Measurements from ENCODE around the gene PYDC1.

DNA sequence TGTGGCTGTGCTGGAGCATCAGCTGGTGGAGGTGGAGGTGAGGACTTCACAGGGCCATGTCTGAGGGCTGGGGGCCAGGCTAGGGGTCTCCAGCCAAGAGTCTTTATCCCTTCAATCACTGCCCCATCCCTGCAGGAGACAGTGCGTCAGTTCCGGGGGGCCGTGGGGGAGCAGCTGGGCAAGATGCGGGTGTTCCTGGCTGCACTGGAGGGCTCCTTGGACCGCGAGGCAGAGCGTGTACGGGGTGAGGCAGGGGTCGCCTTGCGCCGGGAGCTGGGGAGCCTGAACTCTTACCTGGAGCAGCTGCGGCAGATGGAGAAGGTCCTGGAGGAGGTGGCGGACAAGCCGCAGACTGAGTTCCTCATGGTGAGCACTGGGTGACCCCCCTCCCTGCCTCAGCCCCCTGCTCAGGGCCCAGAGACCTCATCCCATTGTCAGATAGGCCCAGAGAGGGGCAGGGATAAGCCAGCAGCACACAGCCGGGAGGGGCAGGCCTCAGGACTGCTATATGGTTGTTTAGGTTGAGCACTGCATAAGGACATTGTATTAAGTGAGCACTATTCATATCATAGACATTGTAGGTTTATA lies 2.3 kb upstream of the PYDC1 start:
- TF ChIP-seq, protein P1, sequence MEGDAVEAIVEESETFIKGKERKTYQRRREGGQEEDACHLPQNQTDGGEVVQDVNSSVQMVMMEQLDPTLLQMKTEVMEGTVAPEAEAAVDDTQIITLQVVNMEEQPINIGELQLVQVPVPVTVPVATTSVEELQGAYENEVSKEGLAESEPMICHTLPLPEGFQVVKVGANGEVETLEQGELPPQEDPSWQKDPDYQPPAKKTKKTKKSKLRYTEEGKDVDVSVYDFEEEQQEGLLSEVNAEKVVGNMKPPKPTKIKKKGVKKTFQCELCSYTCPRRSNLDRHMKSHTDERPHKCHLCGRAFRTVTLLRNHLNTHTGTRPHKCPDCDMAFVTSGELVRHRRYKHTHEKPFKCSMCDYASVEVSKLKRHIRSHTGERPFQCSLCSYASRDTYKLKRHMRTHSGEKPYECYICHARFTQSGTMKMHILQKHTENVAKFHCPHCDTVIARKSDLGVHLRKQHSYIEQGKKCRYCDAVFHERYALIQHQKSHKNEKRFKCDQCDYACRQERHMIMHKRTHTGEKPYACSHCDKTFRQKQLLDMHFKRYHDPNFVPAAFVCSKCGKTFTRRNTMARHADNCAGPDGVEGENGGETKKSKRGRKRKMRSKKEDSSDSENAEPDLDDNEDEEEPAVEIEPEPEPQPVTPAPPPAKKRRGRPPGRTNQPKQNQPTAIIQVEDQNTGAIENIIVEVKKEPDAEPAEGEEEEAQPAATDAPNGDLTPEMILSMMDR (conservative IDR thresholded peaks at IDR 0.05; ENCODE audit: low read depth in 2 of 2): no peak
- no peak for TF ChIP-seq CREB1 (CRISPR knock-in tag; IDR thresholded peaks at IDR 0.05; ENCODE audit: low read depth)
- no peak for TF ChIP-seq JUNB (IDR thresholded peaks at IDR 0.05; ENCODE audit: unreplicated experiment)
- TF ChIP-seq, protein P2, sequence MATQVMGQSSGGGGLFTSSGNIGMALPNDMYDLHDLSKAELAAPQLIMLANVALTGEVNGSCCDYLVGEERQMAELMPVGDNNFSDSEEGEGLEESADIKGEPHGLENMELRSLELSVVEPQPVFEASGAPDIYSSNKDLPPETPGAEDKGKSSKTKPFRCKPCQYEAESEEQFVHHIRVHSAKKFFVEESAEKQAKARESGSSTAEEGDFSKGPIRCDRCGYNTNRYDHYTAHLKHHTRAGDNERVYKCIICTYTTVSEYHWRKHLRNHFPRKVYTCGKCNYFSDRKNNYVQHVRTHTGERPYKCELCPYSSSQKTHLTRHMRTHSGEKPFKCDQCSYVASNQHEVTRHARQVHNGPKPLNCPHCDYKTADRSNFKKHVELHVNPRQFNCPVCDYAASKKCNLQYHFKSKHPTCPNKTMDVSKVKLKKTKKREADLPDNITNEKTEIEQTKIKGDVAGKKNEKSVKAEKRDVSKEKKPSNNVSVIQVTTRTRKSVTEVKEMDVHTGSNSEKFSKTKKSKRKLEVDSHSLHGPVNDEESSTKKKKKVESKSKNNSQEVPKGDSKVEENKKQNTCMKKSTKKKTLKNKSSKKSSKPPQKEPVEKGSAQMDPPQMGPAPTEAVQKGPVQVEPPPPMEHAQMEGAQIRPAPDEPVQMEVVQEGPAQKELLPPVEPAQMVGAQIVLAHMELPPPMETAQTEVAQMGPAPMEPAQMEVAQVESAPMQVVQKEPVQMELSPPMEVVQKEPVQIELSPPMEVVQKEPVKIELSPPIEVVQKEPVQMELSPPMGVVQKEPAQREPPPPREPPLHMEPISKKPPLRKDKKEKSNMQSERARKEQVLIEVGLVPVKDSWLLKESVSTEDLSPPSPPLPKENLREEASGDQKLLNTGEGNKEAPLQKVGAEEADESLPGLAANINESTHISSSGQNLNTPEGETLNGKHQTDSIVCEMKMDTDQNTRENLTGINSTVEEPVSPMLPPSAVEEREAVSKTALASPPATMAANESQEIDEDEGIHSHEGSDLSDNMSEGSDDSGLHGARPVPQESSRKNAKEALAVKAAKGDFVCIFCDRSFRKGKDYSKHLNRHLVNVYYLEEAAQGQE (IDR thresholded peaks at IDR 0.05; ENCODE audit: unreplicated experiment): no peak
- TF ChIP-seq, protein P3, sequence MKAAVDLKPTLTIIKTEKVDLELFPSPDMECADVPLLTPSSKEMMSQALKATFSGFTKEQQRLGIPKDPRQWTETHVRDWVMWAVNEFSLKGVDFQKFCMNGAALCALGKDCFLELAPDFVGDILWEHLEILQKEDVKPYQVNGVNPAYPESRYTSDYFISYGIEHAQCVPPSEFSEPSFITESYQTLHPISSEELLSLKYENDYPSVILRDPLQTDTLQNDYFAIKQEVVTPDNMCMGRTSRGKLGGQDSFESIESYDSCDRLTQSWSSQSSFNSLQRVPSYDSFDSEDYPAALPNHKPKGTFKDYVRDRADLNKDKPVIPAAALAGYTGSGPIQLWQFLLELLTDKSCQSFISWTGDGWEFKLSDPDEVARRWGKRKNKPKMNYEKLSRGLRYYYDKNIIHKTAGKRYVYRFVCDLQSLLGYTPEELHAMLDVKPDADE (IDR thresholded peaks at IDR 0.05): no peak
- TF ChIP-seq EZH2 (IDR thresholded peaks at IDR 0.05; ENCODE audit: low read depth, unreplicated experiment): no peak
- TF ChIP-seq EZH2phosphoT487 (IDR thresholded peaks at IDR 0.05; ENCODE audit: unreplicated experiment): no peak
- no peak for TF ChIP-seq POLR2AphosphoS5 (IDR thresholded peaks at IDR 0.05; ENCODE audit: low read depth)
- TF ChIP-seq NANOG (IDR thresholded peaks at IDR 0.05; ENCODE audit: borderline replicate concordance): no peak
- TF ChIP-seq, protein P4, sequence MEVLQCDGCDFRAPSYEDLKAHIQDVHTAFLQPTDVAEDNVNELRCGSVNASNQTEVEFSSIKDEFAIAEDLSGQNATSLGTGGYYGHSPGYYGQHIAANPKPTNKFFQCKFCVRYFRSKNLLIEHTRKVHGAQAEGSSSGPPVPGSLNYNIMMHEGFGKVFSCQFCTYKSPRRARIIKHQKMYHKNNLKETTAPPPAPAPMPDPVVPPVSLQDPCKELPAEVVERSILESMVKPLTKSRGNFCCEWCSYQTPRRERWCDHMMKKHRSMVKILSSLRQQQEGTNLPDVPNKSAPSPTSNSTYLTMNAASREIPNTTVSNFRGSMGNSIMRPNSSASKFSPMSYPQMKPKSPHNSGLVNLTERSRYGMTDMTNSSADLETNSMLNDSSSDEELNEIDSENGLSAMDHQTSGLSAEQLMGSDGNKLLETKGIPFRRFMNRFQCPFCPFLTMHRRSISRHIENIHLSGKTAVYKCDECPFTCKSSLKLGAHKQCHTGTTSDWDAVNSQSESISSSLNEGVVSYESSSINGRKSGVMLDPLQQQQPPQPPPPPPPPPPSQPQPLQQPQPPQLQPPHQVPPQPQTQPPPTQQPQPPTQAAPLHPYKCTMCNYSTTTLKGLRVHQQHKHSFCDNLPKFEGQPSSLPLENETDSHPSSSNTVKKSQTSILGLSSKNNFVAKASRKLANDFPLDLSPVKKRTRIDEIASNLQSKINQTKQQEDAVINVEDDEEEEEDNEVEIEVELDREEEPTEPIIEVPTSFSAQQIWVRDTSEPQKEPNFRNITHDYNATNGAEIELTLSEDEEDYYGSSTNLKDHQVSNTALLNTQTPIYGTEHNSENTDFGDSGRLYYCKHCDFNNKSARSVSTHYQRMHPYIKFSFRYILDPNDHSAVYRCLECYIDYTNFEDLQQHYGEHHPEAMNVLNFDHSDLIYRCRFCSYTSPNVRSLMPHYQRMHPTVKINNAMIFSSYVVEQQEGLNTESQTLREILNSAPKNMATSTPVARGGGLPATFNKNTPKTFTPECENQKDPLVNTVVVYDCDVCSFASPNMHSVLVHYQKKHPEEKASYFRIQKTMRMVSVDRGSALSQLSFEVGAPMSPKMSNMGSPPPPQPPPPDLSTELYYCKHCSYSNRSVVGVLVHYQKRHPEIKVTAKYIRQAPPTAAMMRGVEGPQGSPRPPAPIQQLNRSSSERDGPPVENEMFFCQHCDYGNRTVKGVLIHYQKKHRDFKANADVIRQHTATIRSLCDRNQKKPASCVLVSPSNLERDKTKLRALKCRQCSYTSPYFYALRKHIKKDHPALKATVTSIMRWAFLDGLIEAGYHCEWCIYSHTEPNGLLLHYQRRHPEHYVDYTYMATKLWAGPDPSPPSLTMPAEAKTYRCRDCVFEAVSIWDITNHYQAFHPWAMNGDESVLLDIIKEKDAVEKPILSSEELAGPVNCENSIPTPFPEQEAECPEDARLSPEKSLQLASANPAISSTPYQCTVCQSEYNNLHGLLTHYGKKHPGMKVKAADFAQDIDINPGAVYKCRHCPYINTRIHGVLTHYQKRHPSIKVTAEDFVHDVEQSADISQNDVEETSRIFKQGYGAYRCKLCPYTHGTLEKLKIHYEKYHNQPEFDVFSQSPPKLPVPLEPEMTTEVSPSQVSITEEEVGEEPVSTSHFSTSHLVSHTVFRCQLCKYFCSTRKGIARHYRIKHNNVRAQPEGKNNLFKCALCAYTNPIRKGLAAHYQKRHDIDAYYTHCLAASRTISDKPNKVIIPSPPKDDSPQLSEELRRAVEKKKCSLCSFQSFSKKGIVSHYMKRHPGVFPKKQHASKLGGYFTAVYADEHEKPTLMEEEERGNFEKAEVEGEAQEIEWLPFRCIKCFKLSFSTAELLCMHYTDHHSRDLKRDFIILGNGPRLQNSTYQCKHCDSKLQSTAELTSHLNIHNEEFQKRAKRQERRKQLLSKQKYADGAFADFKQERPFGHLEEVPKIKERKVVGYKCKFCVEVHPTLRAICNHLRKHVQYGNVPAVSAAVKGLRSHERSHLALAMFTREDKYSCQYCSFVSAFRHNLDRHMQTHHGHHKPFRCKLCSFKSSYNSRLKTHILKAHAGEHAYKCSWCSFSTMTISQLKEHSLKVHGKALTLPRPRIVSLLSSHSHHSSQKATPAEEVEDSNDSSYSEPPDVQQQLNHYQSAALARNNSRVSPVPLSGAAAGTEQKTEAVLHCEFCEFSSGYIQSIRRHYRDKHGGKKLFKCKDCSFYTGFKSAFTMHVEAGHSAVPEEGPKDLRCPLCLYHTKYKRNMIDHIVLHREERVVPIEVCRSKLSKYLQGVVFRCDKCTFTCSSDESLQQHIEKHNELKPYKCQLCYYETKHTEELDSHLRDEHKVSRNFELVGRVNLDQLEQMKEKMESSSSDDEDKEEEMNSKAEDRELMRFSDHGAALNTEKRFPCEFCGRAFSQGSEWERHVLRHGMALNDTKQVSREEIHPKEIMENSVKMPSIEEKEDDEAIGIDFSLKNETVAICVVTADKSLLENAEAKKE (CRISPR knock-in tag; IDR thresholded peaks at IDR 0.05): no peak
